HepG2 (cell line): ENCODE data around the gene SALL4. TPM values are rescaled to one million over a fixed set of nuclear protein-coding genes. Genes with fewer than 3 reads are reported as not detected.

Experiments
- ADNP ChIP-seq: sonication (generic); formaldehyde crosslinking; IDR thresholded peaks from 2 replicates; pipeline ENCODE4 v1.4.0; 2020; ENCODE audit warnings: missing genetic modification reagents
- BHLHE40 ChIP-seq: IDR thresholded peaks from 2 replicates; pipeline ENCODE4 v1.6.1; 2011; ENCODE audit warnings: low read length, improper control_type of control experiment
- FOXJ3 ChIP-seq: sonication (generic); formaldehyde crosslinking; IDR thresholded peaks from 2 replicates; pipeline ENCODE4 v1.4.0; 2020; ENCODE audit warnings: missing genetic modification reagents, mild to moderate bottlenecking, borderline replicate concordance
- HNF1A ChIP-seq, 2 experiments: sonication (generic) in 1 of 2; formaldehyde crosslinking in 1 of 2; IDR thresholded peaks; 2 replicates each; pipeline versions ENCODE4 v1.4.0 to v1.6.1; 2016 to 2020; ENCODE audit warnings: borderline replicate concordance in 1 of 2, low read depth in 1 of 2, mild to moderate bottlenecking in 1 of 2, missing genetic modification reagents in 1 of 2
- JUN ChIP-seq: sonication (generic); formaldehyde crosslinking; IDR thresholded peaks from 2 replicates; pipeline ENCODE4 v1.4.0; 2020; ENCODE audit warnings: mild to moderate bottlenecking, missing genetic modification reagents
- KLF12 ChIP-seq: sonication (generic); formaldehyde crosslinking; IDR thresholded peaks from 2 replicates; pipeline ENCODE4 v1.4.0; 2020; ENCODE audit warnings: missing genetic modification reagents, borderline replicate concordance
- MATR3 ChIP-seq: sonication (generic); formaldehyde crosslinking; IDR thresholded peaks from 2 replicates; pipeline ENCODE4 v1.4.0; 2020; ENCODE audit warnings: missing genetic modification reagents
- POLR2AphosphoS5 ChIP-seq: IDR thresholded peaks from 2 replicates; pipeline ENCODE4 v1.6.1; 2012; ENCODE audit warnings: low read depth, low read length
- RARA ChIP-seq: IDR thresholded peaks from 2 replicates; pipeline ENCODE4 v1.6.1; 2016; ENCODE audit warnings: missing genetic modification reagents, missing compliant biosample characterization
- SOX13 ChIP-seq, 3 experiments: fragments of 450-650 bp in 1 of 3; sonication (generic) in 1 of 3; formaldehyde crosslinking in 1 of 3; IDR thresholded peaks in 2 of 3; conservative IDR thresholded peaks in 1 of 3; 2 replicates each; pipeline versions ENCODE4 v1.5.0 to v1.6.1; 2016 to 2020; ENCODE audit warnings: antibody characterized with exemption in 1 of 3, mild to moderate bottlenecking in 1 of 3, missing compliant biosample characterization in 1 of 3, missing genetic modification reagents in 1 of 3, moderate library complexity in 1 of 3
- YY1 ChIP-seq: IDR thresholded peaks from 2 replicates; pipeline ENCODE4 v1.6.1; 2011; ENCODE audit warnings: low read length, low read depth, moderate library complexity, mild to moderate bottlenecking; ENCODE audit not compliant: insufficient read depth, insufficient replicate concordance
- ZNF644 ChIP-seq: IDR thresholded peaks from 2 replicates; pipeline ENCODE4 v1.6.1; 2016; ENCODE audit warnings: low read depth
- ZSCAN12 ChIP-seq: sonication (generic); formaldehyde crosslinking; IDR thresholded peaks from 2 replicates; pipeline ENCODE4 v1.9.0; 2021; ENCODE audit warnings: mild to moderate bottlenecking, missing genetic modification reagents
- polyA plus RNA-seq, 8 experiments: library from polyadenylated mRNA; depleted of rRNA in 3 of 8; stranded (reverse) in 7 of 8; unstranded in 1 of 8; fragments of >200 nt; fragmentation: Illumina TruSeq in 4 of 8; extraction: Trizol in 4 of 8; gene quantifications; 2 replicates each; pipeline versions ENCODE4 v1.2.1 to v1.2.3, GENCODE V29; 2011 to 2016; ENCODE audit warnings: low read depth in 4 of 8, missing spikeins in 1 of 8, mixed read lengths in 1 of 8; ENCODE audit not compliant: insufficient read depth in 1 of 8
- total RNA-seq, 5 experiments: library from RNA; depleted of rRNA; stranded (reverse); fragments of >200 nt; fragmentation: Illumina TruSeq; extraction: Trizol; gene quantifications; 2 replicates each; pipeline ENCODE4 v1.2.3, GENCODE V29; 2016; ENCODE audit warnings: low read depth in 1 of 5
- TF ChIP-seq, protein P1 (sequence below): sonication (generic); formaldehyde crosslinking; IDR thresholded peaks from 2 replicates; pipeline ENCODE4 v1.5.1; 2020; ENCODE audit warnings: missing genetic modification reagents, mild to moderate bottlenecking, borderline replicate concordance
- TF ChIP-seq, protein P2 (sequence below): sonication (generic); formaldehyde crosslinking; IDR thresholded peaks from 2 replicates; pipeline ENCODE4 v1.8.0; 2022; ENCODE audit warnings: missing genetic modification reagents, mild to moderate bottlenecking, moderate library complexity, borderline replicate concordance
- TF ChIP-seq, protein P3 (sequence below): sonication (generic); formaldehyde crosslinking; IDR thresholded peaks from 2 replicates; pipeline ENCODE4 v1.8.0; 2022; ENCODE audit warnings: low read depth, missing genetic modification reagents

The SALL4 gene
- total and polyA plus RNA-seq, 2 of the 13 experiments (the other 11 are each of a cell fraction or from before 2014, with no cell fraction given) = 0.33 to 1.8 TPM

GRCh38 chr20:51760905-51761546 is 41.3 kb downstream of the SALL4 start (continued):
- TF ChIP-seq, protein P1, sequence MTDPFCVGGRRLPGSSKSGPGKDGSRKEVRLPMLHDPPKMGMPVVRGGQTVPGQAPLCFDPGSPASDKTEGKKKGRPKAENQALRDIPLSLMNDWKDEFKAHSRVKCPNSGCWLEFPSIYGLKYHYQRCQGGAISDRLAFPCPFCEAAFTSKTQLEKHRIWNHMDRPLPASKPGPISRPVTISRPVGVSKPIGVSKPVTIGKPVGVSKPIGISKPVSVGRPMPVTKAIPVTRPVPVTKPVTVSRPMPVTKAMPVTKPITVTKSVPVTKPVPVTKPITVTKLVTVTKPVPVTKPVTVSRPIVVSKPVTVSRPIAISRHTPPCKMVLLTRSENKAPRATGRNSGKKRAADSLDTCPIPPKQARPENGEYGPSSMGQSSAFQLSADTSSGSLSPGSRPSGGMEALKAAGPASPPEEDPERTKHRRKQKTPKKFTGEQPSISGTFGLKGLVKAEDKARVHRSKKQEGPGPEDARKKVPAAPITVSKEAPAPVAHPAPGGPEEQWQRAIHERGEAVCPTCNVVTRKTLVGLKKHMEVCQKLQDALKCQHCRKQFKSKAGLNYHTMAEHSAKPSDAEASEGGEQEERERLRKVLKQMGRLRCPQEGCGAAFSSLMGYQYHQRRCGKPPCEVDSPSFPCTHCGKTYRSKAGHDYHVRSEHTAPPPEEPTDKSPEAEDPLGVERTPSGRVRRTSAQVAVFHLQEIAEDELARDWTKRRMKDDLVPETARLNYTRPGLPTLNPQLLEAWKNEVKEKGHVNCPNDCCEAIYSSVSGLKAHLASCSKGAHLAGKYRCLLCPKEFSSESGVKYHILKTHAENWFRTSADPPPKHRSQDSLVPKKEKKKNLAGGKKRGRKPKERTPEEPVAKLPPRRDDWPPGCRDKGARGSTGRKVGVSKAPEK (CRISPR knock-in tag) = no peak
- TF ChIP-seq, protein P2, sequence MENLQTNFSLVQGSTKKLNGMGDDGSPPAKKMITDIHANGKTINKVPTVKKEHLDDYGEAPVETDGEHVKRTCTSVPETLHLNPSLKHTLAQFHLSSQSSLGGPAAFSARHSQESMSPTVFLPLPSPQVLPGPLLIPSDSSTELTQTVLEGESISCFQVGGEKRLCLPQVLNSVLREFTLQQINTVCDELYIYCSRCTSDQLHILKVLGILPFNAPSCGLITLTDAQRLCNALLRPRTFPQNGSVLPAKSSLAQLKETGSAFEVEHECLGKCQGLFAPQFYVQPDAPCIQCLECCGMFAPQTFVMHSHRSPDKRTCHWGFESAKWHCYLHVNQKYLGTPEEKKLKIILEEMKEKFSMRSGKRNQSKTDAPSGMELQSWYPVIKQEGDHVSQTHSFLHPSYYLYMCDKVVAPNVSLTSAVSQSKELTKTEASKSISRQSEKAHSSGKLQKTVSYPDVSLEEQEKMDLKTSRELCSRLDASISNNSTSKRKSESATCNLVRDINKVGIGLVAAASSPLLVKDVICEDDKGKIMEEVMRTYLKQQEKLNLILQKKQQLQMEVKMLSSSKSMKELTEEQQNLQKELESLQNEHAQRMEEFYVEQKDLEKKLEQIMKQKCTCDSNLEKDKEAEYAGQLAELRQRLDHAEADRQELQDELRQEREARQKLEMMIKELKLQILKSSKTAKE (CRISPR knock-in tag) = no peak; the same call in 1 of the 2 replicates
- TF ChIP-seq ZNF644 (no peak), JUN (CRISPR knock-in tag) (0 out of 2 replicates have a peak, but pooled peaks have one; percentile 47), POLR2AphosphoS5 (no peak), YY1 (no peak), BHLHE40 (peak; percentile 51), ADNP (no peak), HNF1A (IDR thresholded peaks at IDR 0.05; ENCODE audit: low read depth) (peak; percentile 75), HNF1A (CRISPR knock-in tag; IDR thresholded peaks at IDR 0.05; ENCODE audit: borderline replicate concordance) (peak; percentile 56; the same call in 1 of the 2 replicates), ZSCAN12 (CRISPR knock-in tag) (no peak), FOXJ3 (0 out of 2 replicates have a peak, but pooled peaks have one; percentile 25), MATR3 (CRISPR knock-in tag) (no peak), KLF12 (CRISPR knock-in tag) (no peak), SOX13 (IDR thresholded peaks at IDR 0.05) (peak; percentile 99), SOX13 (CRISPR knock-in tag; conservative IDR thresholded peaks at IDR 0.05 in 1 of 2, IDR thresholded peaks at IDR 0.05 in 1 of 2) (peak in 1 of 2 experiments; percentile 100; a peak in 2 of 4 replicates), RARA (CRISPR knock-in tag) (peak; percentile 91)
- TF ChIP-seq, protein P3, sequence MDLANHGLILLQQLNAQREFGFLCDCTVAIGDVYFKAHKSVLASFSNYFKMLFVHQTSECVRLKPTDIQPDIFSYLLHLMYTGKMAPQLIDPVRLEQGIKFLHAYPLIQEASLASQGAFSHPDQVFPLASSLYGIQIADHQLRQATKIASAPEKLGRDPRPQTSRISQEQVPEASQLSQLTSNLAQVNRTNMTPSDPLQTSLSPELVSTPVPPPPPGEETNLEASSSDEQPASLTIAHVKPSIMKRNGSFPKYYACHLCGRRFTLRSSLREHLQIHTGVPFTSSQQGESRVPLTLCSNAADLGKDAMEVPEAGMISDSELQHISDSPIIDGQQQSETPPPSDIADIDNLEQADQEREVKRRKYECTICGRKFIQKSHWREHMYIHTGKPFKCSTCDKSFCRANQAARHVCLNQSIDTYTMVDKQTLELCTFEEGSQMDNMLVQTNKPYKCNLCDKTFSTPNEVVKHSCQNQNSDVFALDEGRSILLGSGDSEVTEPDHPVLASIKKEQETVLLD (CRISPR knock-in tag) = no peak
